ENCODE data around the gene IMP3.

- TF ChIP-seq REST (IDR thresholded peaks at IDR 0.05; ENCODE audit: low read depth) (no peak), FOXM1 (IDR thresholded peaks at IDR 0.05; ENCODE audit: borderline replicate concordance, low read depth) (no peak)
Observed at GRCh38 chr15:75646944-75647364, 6.9 kb upstream of the IMP3 start.
